Measurements from ENCODE around the gene MDGA2.

The MDGA2 gene

DNA sequence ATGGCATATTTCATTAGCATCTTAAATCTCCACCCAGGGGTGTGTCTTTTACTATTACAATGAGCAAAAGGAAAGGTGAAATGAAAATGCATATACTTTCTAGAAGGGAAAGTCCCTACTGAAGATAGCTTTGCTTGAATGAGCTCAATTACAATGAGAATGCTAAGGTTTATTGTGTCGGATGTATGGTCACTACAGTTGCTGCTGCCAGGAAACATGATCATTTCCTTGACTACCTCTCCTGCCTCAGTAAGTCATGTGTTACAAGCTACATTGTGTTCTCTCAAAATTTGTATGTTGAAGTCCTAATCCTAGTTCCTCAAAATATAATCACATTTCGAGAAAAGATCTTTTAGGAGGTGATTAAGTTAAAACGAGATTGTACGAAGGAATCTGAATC, 322.2 kb downstream of the MDGA2 start:
- Histone ChIP-seq H3K9me3 (ENCODE audit: control insufficient read depth, insufficient read depth, low read length) (peaks cover 10% of the 10 kb centered on the region; the same call in 1 of the 2 replicates), H3K27ac (ENCODE audit: low read depth, low read length) (no peak overlapping the region), H3K4me3 (ENCODE audit: low read depth, low read length) (no peak overlapping the region; the same call in 1 of the 2 replicates), H3K4me1 (ENCODE audit: control insufficient read depth, insufficient read depth, low read length) (peaks cover 29% of the 10 kb centered on the region), H3K27me3 (ENCODE audit: control insufficient read depth, insufficient read depth, low read length) (no peaks in the 10 kb centered on the region), H3K36me3 (ENCODE audit: control insufficient read depth, insufficient read depth, low read length) (no peaks in the 10 kb centered on the region), H3K9ac (ENCODE audit: low read depth, low read length) (no peak overlapping the region)

GRCh38 chr14:47346849-47347248, 328.6 kb downstream of the MDGA2 start:
- H3K9ac ChIP-seq (ENCODE audit: low read depth, low read length): no peak overlapping the region
- H3K9me3 ChIP-seq (ENCODE audit: control insufficient read depth, insufficient read depth, low read length): no peaks in the 10 kb centered on the region
- no peaks in the 10 kb centered on the region for H3K27me3 ChIP-seq (ENCODE audit: control insufficient read depth, insufficient read depth, low read length)
- no peaks in the 10 kb centered on the region for H3K36me3 ChIP-seq (ENCODE audit: control insufficient read depth, insufficient read depth, low read length)
- H3K4me1 ChIP-seq (ENCODE audit: control insufficient read depth, insufficient read depth, low read length): peaks cover 13% of the 10 kb centered on the region
- H3K27ac ChIP-seq (ENCODE audit: low read depth, low read length): no peak overlapping the region
- H3K4me3 ChIP-seq (ENCODE audit: low read depth, low read length): no peak overlapping the region

DNA sequence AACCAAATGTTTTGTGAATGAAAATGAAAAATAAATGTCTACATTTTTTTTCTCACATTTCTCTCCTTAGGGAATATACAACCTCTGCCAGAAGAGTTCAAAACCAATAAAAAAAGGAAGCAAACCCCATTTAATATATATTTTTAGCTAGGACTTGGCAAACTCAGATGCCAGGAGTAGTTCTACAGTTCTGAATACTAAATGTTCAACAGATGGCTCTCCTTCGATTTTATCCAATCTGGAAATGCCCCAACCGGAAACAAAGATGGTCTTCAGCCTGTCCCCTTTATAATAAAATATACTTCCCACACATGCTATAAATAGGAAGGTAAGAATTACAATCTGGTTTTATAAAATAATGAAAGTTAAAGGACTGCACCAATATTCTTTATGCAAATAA, 330.4 kb downstream of the MDGA2 start:
- Histone ChIP-seq H3K27me3 (ENCODE audit: control insufficient read depth, insufficient read depth, low read length) (no peaks in the 10 kb centered on the region), H3K36me3 (ENCODE audit: control insufficient read depth, insufficient read depth, low read length) (no peaks in the 10 kb centered on the region), H3K9ac (ENCODE audit: low read depth, low read length) (no peak overlapping the region), H3K27ac (ENCODE audit: low read depth, low read length) (no peak overlapping the region), H3K4me3 (ENCODE audit: low read depth, low read length) (no peak overlapping the region), H3K4me1 (ENCODE audit: control insufficient read depth, insufficient read depth, low read length) (peaks cover 5% of the 10 kb centered on the region), H3K9me3 (ENCODE audit: control insufficient read depth, insufficient read depth, low read length) (no peaks in the 10 kb centered on the region)

- no peak overlapping the region for H3K9ac ChIP-seq (ENCODE audit: low read depth, low read length)
- no peak overlapping the region for H3K4me3 ChIP-seq (ENCODE audit: low read depth, low read length)
- no peaks in the 10 kb centered on the region for H3K9me3 ChIP-seq (ENCODE audit: control insufficient read depth, insufficient read depth, low read length)
- H3K27ac ChIP-seq (ENCODE audit: low read depth, low read length): no peak overlapping the region
- H3K36me3 ChIP-seq (ENCODE audit: control insufficient read depth, insufficient read depth, low read length): no peaks in the 10 kb centered on the region
- H3K4me1 ChIP-seq (ENCODE audit: control insufficient read depth, insufficient read depth, low read length): no peaks in the 10 kb centered on the region; the same call in 1 of the 2 replicates
- H3K27me3 ChIP-seq (ENCODE audit: control insufficient read depth, insufficient read depth, low read length): no peaks in the 10 kb centered on the region
These were observed 342.5 kb downstream of the MDGA2 start for GRCh38 chr14:47332939-47333338.

DNA sequence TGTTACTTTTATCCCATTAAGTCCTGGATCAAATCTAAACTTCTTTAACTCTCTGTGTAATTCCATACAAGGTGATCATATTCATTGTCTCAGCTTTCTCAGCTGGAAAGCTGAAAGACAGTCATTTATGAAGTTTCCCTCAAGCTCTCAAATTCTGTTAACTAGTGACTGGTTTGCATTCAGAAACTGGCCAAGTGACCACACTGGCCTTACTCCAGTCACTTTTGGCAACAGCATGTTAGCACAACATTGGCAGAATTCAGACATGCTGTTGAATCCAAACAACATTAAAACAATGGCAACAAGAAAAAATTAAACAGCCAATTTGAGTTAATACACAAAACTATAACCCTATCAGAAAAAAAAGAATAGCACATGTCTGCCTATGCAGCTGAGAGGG, 343.3 kb downstream of the MDGA2 start:
- H3K4me1 ChIP-seq (ENCODE audit: control insufficient read depth, insufficient read depth, low read length): no peaks in the 10 kb centered on the region; the same call in 1 of the 2 replicates
- H3K9me3 ChIP-seq (ENCODE audit: control insufficient read depth, insufficient read depth, low read length): no peaks in the 10 kb centered on the region
- H3K27ac ChIP-seq (ENCODE audit: low read depth, low read length): no peak overlapping the region
- no peaks in the 10 kb centered on the region for H3K36me3 ChIP-seq (ENCODE audit: control insufficient read depth, insufficient read depth, low read length)
- H3K27me3 ChIP-seq (ENCODE audit: control insufficient read depth, insufficient read depth, low read length): no peaks in the 10 kb centered on the region
- H3K9ac ChIP-seq (ENCODE audit: low read depth, low read length): no peak overlapping the region
- H3K4me3 ChIP-seq (ENCODE audit: low read depth, low read length): no peak overlapping the region

DNA sequence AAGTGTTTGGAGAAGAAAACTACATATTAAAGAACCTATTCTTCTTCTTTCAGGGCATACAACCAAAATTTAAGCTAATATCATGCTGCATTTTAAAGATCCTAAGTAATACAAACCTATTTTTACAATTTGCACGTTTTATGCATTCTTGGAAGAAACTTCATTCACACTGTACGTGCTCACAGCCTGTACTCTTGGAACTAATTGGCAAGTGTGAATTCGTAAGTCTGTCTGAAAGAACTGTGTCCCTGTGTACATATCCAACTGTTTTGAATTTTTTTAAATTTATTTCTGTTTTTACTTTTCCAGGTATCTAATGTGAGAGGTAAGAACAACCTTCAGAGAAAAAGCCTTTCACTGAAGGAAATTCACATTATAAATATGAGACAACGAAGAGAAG, 347.0 kb downstream of the MDGA2 start:
- Histone ChIP-seq H3K4me3 (ENCODE audit: low read depth, low read length) (no peak overlapping the region), H3K27me3 (ENCODE audit: control insufficient read depth, insufficient read depth, low read length) (no peaks in the 10 kb centered on the region), H3K4me1 (ENCODE audit: control insufficient read depth, insufficient read depth, low read length) (no peaks in the 10 kb centered on the region), H3K9me3 (ENCODE audit: control insufficient read depth, insufficient read depth, low read length) (no peaks in the 10 kb centered on the region), H3K36me3 (ENCODE audit: control insufficient read depth, insufficient read depth, low read length) (no peaks in the 10 kb centered on the region), H3K27ac (ENCODE audit: low read depth, low read length) (no peak overlapping the region), H3K9ac (ENCODE audit: low read depth, low read length) (no peak overlapping the region)

- no peak overlapping the region for H3K4me3 ChIP-seq (ENCODE audit: low read depth, low read length)
- H3K9ac ChIP-seq (ENCODE audit: low read depth, low read length): no peak overlapping the region
- no peaks in the 10 kb centered on the region for H3K36me3 ChIP-seq (ENCODE audit: control insufficient read depth, insufficient read depth, low read length)
- no peak overlapping the region for H3K27ac ChIP-seq (ENCODE audit: low read depth, low read length)
- no peaks in the 10 kb centered on the region for H3K4me1 ChIP-seq (ENCODE audit: control insufficient read depth, insufficient read depth, low read length)
- no peaks in the 10 kb centered on the region for H3K9me3 ChIP-seq (ENCODE audit: control insufficient read depth, insufficient read depth, low read length)
- no peaks in the 10 kb centered on the region for H3K27me3 ChIP-seq (ENCODE audit: control insufficient read depth, insufficient read depth, low read length)
These were observed 348.1 kb downstream of the MDGA2 start for GRCh38 chr14:47327336-47327735.

DNA sequence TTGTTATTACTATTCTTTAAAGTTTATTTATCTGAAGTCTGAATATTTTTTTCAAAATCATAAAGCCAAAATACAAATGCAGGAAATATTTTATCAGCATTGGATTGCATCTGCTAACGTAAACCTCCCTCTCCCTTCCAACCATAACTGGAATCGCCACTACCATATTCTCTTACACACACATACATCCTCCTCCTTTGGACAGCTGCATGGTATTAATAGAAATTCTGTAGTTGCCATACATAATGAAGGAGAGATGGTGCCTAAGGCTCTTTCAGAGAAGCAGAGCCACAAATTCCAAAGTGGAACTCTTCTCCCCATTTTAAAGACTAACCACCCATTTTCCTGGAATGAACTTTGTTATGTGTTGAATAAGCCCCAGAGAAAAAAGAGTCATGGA, 352.7 kb downstream of the MDGA2 start:
- no peak overlapping the region for H3K4me3 ChIP-seq (ENCODE audit: low read depth, low read length)
- 0 out of 2 replicates have a peak, but pooled peaks cover 7% of the 10 kb centered on the region for H3K4me1 ChIP-seq (ENCODE audit: control insufficient read depth, insufficient read depth, low read length)
- no peaks in the 10 kb centered on the region for H3K27me3 ChIP-seq (ENCODE audit: control insufficient read depth, insufficient read depth, low read length)
- no peaks in the 10 kb centered on the region for H3K9me3 ChIP-seq (ENCODE audit: control insufficient read depth, insufficient read depth, low read length)
- H3K9ac ChIP-seq (ENCODE audit: low read depth, low read length): no peak overlapping the region
- no peak overlapping the region for H3K27ac ChIP-seq (ENCODE audit: low read depth, low read length)
- no peaks in the 10 kb centered on the region for H3K36me3 ChIP-seq (ENCODE audit: control insufficient read depth, insufficient read depth, low read length)

DNA sequence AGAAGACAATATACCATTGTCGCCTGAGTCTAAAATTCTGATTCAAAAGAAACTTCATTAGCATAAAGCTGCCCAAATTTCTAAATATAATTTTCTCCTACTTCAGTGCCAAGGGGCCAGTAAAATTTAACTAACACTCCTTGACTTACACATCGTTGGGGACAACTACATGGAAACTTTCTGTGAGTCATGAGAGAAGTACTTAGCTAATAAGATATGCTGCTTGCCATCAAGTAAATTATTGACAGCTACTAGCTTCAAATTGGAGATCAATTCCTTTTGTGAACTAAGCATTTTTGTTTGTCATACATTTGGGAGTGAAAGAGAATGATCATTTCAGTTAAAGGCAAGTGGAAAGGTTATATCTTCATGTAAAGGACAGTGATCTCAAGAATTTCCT, 373.3 kb downstream of the MDGA2 start:
- Histone ChIP-seq H3K9ac (ENCODE audit: low read depth, low read length) (no peak overlapping the region), H3K4me3 (ENCODE audit: low read depth, low read length) (no peak overlapping the region), H3K9me3 (ENCODE audit: control insufficient read depth, insufficient read depth, low read length) (no peaks in the 10 kb centered on the region), H3K36me3 (ENCODE audit: control insufficient read depth, insufficient read depth, low read length) (no peaks in the 10 kb centered on the region), H3K27ac (ENCODE audit: low read depth, low read length) (no peak overlapping the region), H3K27me3 (ENCODE audit: control insufficient read depth, insufficient read depth, low read length) (no peaks in the 10 kb centered on the region), H3K4me1 (ENCODE audit: control insufficient read depth, insufficient read depth, low read length) (0 out of 2 replicates have a peak, but pooled peaks cover 6% of the 10 kb centered on the region)

GRCh38 chr14:47300796-47301195, 374.6 kb downstream of the MDGA2 start:
- H3K9me3 ChIP-seq (ENCODE audit: control insufficient read depth, insufficient read depth, low read length): no peaks in the 10 kb centered on the region
- no peak overlapping the region for H3K9ac ChIP-seq (ENCODE audit: low read depth, low read length)
- no peaks in the 10 kb centered on the region for H3K27me3 ChIP-seq (ENCODE audit: control insufficient read depth, insufficient read depth, low read length)
- no peak overlapping the region for H3K4me3 ChIP-seq (ENCODE audit: low read depth, low read length)
- H3K4me1 ChIP-seq (ENCODE audit: control insufficient read depth, insufficient read depth, low read length): 0 out of 2 replicates have a peak, but pooled peaks cover 6% of the 10 kb centered on the region
- no peaks in the 10 kb centered on the region for H3K36me3 ChIP-seq (ENCODE audit: control insufficient read depth, insufficient read depth, low read length)
- H3K27ac ChIP-seq (ENCODE audit: low read depth, low read length): no peak overlapping the region

DNA sequence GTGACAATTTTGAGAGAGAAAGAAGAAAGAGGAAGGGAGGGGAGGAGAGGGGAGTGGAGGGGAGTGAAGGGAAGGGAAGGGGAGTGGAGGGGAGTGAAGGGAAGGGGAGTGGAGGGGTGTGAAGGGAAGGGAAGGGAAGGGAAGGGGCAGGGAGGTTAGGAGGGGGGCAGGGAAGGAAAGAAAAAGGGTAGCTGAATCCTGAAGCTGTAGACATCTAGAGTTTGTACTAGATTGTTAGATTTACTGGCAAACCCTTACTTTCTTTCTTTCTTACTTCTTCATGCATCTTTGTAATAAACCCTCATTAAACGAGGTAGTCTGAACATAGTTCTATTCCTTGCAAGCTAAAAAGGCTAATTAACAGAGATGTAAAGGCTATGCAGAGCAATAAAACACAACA, 378.0 kb downstream of the MDGA2 start:
- 0 out of 2 replicates have a peak, but pooled peaks cover 6% of the 10 kb centered on the region for H3K4me1 ChIP-seq (ENCODE audit: control insufficient read depth, insufficient read depth, low read length)
- no peak overlapping the region for H3K9ac ChIP-seq (ENCODE audit: low read depth, low read length)
- H3K27me3 ChIP-seq (ENCODE audit: control insufficient read depth, insufficient read depth, low read length): no peaks in the 10 kb centered on the region
- H3K4me3 ChIP-seq (ENCODE audit: low read depth, low read length): no peak overlapping the region
- H3K36me3 ChIP-seq (ENCODE audit: control insufficient read depth, insufficient read depth, low read length): no peaks in the 10 kb centered on the region
- H3K9me3 ChIP-seq (ENCODE audit: control insufficient read depth, insufficient read depth, low read length): no peaks in the 10 kb centered on the region
- no peak overlapping the region for H3K27ac ChIP-seq (ENCODE audit: low read depth, low read length)

- H3K4me1 ChIP-seq (ENCODE audit: control insufficient read depth, insufficient read depth, low read length): no peaks in the 10 kb centered on the region
- no peaks in the 10 kb centered on the region for H3K27me3 ChIP-seq (ENCODE audit: control insufficient read depth, insufficient read depth, low read length)
- no peaks in the 10 kb centered on the region for H3K36me3 ChIP-seq (ENCODE audit: control insufficient read depth, insufficient read depth, low read length)
- no peak overlapping the region for H3K4me3 ChIP-seq (ENCODE audit: low read depth, low read length)
- no peak overlapping the region for H3K27ac ChIP-seq (ENCODE audit: low read depth, low read length)
- H3K9ac ChIP-seq (ENCODE audit: low read depth, low read length): no peak overlapping the region
- H3K9me3 ChIP-seq (ENCODE audit: control insufficient read depth, insufficient read depth, low read length): no peaks in the 10 kb centered on the region
These were observed 391.1 kb downstream of the MDGA2 start for GRCh38 chr14:47284283-47284682.
